Measurements from ENCODE around the gene PXDN. TPM values are rescaled to one million over a fixed set of nuclear protein-coding genes. Genes with fewer than 3 reads are reported as not detected.
"Not testable (repeated sequence)": the region's sequence is repeated elsewhere in the genome, so short reads cannot be mapped to it uniquely, and the experiment has no call there.

The PXDN gene
- total RNA-seq, 2 experiments from 2014 or later = 2.0 to 3.1 TPM

DNA sequence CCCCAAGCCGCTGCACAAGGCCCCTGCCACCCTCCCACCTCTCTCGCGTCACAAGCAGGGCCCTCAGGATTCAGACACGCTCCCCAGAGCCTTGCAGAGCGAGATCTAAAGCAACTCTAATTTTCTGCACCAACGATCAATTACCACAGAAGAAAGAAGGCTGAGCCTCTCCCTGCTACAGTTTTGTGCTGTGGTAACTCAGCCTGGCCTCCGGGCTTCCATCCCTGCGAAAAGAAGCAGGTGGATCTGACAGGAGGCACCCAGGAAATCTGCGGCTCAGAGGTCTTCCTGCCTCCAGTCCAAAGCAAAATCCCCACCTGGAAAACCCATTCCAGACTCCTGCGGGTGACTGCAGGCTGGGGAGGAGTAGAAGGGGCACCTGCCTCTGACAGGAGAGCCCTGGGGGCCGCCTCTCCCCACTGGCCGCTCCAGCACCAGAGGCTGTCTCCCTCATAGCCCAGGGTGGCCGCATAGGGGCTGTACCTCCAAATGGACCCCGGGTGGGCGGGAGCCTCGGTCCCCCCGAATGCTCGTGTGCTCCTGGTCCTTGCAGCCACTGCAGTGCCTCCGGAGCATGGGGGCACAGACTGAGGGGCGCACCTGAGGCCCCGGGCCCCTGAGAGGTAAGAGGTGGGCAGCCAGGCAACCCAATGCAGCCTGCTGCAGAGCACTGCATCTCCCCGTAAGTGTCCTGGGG lies 31.0 kb downstream of the PXDN start:
- Mint-ChIP-seq H3K27ac (no peak overlapping the region), H3K27me3 (no peaks in the 10 kb centered on the region), H3K4me3 (no peak overlapping the region), H3K36me3 (no peaks in the 10 kb centered on the region), H3K9me3 (ENCODE audit: low read depth) (no peaks in the 10 kb centered on the region), H3K4me1 (no peaks in the 10 kb centered on the region)
- ATAC-seq (no peak), DNase-seq (no peak)
- CTCF ChIA-PET = no interaction called here

DNA sequence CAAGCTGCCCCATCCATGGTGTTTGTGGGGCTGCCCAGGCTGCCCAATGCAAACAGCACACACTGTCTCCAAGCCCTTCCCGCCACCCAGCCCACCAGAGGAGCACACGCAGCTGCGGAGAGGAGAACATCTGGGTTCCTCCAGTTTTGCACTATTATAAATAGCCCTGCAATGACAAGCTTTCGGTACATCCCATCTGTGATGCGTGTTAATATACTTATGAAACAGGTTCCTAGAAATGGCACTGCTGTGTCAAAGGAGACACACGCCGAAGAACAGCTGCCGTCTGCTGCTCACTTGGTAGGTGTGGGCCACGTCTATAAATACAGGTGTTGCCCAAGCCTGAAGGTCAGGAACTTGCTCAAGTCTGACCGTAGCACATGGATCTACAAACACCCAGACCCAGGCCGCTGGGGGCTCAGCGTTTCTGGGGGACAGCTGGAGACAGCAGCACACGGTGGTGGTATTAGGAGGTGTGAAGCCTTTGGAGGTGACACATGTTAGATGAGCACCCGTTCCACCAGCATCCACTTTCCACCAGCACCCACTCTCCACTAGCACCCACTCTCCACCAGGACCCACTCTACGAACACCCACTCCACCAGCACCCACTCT lies 34.3 kb downstream of the PXDN start:
- DNase-seq (no peak), ATAC-seq (no peak)
- H3K4me3 Mint-ChIP-seq = no peak overlapping the region
- no peaks in the 10 kb centered on the region for H3K9me3 Mint-ChIP-seq (ENCODE audit: low read depth)
- no peaks in the 10 kb centered on the region for H3K36me3 Mint-ChIP-seq
- no peaks in the 10 kb centered on the region for H3K4me1 Mint-ChIP-seq
- CTCF ChIA-PET = no interaction called here
- H3K27ac Mint-ChIP-seq = no peak overlapping the region
- no peaks in the 10 kb centered on the region for H3K27me3 Mint-ChIP-seq

DNA sequence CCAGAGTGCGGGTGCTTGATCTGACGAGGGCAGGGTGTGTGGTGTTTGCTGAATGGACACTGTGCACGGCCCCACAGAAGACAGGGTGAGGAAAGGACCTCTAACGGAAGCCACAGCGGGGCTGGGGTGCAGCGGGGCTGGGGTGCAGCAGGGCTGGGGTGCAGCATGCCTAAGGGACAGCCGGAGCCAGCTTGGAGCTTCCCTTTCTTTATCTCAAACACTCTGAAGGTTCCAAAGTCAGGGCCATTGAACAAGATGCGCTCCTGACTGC lies 35.0 kb downstream of the PXDN start:
- Mint-ChIP-seq H3K27ac (no peak overlapping the region), H3K36me3 (no peaks in the 10 kb centered on the region)
- no peak for ATAC-seq

DNA sequence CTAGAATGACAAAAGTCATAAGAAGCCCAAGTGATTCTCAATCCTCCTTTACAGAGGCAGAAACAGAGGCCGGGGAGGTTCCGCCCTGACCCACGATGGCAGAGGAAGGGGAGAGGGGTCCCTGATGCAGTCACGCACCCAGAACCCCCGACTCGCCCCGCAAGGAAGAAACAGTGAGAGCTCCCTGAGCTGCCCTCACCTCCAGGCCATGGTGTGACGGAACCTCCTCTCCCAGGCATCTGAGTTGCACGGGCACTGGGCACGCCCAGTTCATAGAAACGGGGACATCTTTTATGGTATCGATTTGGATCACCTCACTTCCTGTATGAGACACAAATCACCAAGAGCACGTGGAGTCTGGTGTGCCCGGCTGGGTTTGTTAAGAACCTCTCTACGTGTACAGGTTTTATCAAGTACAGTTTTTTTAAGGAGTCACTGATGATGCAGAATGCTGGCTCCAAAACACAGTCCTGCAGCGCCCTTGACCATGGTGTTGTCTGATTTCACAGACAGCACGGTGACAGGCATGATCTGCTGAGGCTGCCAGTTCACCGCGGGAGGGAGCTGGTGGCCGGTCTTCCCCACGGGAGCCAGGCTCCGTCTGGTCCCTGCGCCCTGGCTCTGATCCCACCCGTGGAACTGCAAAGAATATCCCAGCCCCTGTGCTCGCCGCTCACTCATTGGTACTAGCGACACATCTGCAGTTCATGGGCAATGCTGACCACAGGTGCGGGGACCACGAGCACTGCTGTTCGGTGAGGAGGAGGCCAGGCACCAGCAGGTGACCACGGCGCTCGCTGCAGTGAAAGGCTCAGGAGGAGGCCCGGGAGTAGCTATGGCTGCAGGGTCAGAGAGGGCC lies 35.6 kb downstream of the PXDN start:
- CTCF ChIA-PET = no interaction called here
- H3K27ac Mint-ChIP-seq = no peak overlapping the region
- H3K4me3 Mint-ChIP-seq = no peak overlapping the region
- no peaks in the 10 kb centered on the region for H3K4me1 Mint-ChIP-seq
- H3K27me3 Mint-ChIP-seq = no peaks in the 10 kb centered on the region
- no peaks in the 10 kb centered on the region for H3K9me3 Mint-ChIP-seq (ENCODE audit: low read depth)
- peak; percentile 21 for DNase-seq
- ATAC-seq = no peak
- no peaks in the 10 kb centered on the region for H3K36me3 Mint-ChIP-seq

More for the DNA sequence above, 35.0 kb downstream of the PXDN start:
- CTCF ChIA-PET = no interaction called here
- no peak for DNase-seq
- Mint-ChIP-seq H3K4me1 (no peaks in the 10 kb centered on the region), H3K9me3 (ENCODE audit: low read depth) (no peaks in the 10 kb centered on the region), H3K4me3 (no peak overlapping the region), H3K27me3 (no peaks in the 10 kb centered on the region)

DNA sequence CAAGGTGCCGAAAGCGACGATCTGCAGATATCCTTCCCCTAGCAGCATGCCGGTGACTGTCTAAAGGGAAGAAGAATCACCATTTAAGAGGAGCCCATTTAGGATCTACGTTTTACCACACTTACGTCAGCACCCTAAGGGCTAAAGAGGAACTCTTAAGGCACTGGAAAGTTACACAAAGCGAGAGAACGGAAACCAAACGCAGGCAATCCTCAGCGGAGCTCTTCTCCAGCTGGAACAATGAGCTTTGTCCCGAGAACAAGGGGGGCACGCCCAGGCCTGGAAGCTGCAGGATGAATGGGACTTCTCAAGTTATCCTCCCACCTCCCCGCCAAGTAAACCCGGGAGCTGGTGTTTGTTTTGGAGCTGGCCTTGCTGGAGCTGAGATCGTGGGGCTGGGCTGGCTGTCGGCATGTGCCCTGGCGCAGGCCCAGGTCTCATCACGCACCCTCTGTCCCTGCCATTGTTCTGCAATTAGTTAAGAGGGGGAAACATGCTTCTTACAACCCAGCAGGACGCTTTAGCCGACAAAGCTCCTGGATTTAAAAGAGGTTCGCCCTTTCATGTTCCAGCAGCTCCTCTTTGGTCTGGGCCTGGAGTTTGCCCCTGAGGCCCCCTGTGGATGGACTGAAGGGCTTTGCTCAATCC lies 36.4 kb downstream of the PXDN start:
- H3K27me3 Mint-ChIP-seq = no peaks in the 10 kb centered on the region
- H3K4me1 Mint-ChIP-seq = no peaks in the 10 kb centered on the region
- DNase-seq (no peak), ATAC-seq (no peak)
- CTCF ChIA-PET = no interaction called here
- no peak overlapping the region for H3K27ac Mint-ChIP-seq
- H3K9me3 Mint-ChIP-seq (ENCODE audit: low read depth) = no peaks in the 10 kb centered on the region
- no peak overlapping the region for H3K4me3 Mint-ChIP-seq
- no peaks in the 10 kb centered on the region for H3K36me3 Mint-ChIP-seq

DNA sequence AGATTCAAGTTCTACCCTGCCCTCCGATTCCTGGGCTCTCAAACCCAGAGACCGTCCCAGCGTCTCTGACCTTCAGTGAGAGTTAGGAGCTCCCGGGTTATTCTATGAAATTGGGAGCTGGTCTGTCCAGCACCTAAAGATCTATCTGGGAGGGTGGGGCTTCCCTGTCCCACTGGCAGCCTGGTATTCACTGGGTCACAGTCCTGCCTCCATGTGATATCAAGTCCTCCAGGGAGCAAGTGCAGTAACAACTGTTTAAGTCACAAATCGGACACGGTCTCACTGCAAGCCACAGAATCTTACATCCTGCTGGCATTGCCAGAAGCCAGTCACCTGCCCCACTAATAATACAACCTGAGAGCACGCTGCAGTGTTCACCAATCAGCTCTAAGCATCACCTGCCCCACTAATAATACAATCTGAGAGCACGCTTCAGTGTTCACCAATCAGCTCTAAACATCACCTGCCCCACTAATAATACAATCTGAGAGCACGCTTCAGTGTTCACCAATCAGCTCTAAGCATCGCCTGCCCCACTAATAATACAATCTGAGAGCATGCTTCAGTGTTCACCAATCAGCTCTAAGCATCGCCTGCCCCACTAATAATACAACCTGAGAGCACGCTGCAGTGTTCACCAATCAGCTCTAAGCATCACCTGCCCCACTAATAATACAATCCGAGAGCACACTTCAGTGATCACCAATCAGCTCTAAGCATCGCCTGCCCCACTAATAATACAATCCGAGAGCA lies 38.0 kb downstream of the PXDN start:
- ATAC-seq; DNase-seq; CTCF ChIA-PET; H3K27me3 Mint-ChIP-seq; H3K4me1 Mint-ChIP-seq; H3K9me3 Mint-ChIP-seq (ENCODE audit: low read depth); H3K4me3 Mint-ChIP-seq; H3K36me3 Mint-ChIP-seq; H3K27ac Mint-ChIP-seq: not testable (repeated sequence)

DNA sequence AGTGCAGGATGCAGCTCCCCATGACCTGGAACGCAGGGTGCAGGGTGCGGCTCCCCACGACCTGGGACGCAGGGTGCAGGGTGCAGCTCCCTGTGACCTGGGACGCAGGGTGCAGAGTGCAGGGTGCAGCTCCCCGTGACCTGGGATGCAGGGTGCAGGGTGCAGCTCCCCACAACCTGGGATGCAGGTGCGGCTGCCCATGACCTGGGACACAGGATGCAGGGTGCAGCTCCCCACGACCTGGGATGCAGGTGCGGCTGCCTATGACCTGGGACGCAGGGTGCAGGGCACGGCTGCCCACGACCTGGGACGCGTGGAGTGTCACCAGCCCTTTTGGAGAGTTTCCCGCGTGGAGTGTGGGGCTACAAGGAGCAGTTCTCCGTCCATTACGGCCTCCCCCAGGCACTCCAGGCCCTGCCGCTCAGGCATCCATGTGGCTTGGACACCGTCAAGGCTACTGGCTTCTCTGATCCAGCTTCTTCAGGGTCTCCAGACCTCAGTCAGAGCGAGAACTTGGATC lies 38.7 kb downstream of the PXDN start:
- Mint-ChIP-seq H3K4me1 (no peaks in the 10 kb centered on the region), H3K27ac (no peak overlapping the region), H3K27me3 (no peaks in the 10 kb centered on the region), H3K9me3 (ENCODE audit: low read depth) (no peaks in the 10 kb centered on the region), H3K4me3 (no peak overlapping the region), H3K36me3 (no peaks in the 10 kb centered on the region)
- DNase-seq (no peak), ATAC-seq (no peak)
- CTCF ChIA-PET = no interaction called here

DNA sequence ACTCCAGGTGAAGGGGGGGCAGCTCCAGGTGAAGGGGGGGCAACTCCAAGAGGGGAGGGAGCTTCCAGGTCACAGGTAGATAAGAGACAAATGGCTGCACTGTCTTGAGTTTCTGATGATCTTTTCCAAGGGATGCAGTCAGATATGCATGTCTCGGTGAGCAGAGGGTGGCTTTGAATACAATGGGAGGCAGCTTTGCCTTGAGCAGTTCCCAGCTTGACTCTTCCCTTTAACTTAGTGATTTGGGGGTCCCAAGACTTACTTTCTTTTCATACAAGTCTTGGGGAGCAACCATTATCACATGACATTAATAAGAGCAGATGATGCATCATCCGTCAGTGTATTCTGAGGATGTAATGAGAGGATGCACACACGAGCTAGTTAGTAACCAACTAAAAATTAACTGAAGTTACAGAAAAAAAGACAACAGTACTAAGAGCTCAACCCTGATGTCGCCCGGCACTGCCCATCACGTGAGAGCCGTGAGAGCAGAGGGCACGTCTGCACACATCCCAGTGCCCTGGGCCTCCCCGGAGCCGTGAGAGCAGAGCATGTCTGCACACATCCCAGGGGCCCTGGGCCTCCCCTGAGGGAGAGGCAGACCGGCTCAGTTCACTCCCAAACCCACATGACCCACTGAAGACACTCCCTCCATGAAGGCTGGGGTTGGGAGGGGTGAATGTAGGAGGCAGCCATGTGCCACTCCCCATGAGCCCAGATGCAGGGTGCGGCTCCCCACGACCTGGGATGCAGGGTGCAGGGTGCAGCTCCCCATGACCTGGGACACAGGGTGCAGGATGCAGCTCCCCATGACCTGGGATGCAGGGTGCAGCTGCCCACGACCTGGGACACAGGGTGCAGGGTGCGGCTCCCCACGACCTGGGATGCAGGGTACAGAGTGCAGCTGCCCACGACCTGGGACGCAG lies 39.4 kb downstream of the PXDN start:
- no peak overlapping the region for H3K27ac Mint-ChIP-seq
- DNase-seq (no peak), ATAC-seq (no peak)
- no peaks in the 10 kb centered on the region for H3K4me1 Mint-ChIP-seq
- no peaks in the 10 kb centered on the region for H3K27me3 Mint-ChIP-seq
- CTCF ChIA-PET = no interaction called here
- no peaks in the 10 kb centered on the region for H3K9me3 Mint-ChIP-seq (ENCODE audit: low read depth)
- no peak overlapping the region for H3K4me3 Mint-ChIP-seq
- H3K36me3 Mint-ChIP-seq = no peaks in the 10 kb centered on the region

DNA sequence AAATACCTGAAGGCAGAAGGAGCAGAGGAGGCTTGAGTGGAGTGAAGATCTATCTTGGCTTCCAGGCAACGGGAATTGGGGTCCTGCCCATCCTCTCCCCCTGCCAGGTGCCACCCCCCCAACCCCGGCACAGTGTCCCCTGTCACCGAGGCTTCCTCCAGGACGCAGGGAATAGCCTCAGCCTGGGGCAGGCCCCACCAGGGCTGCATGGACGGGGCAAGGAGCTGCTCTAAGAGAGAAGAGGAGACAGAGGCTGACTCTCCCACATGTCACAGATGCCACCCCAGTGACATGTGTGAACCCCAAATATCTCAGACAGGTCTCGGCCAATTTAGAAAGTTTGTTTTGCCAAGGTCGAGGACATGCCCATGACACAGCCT lies 42.1 kb downstream of the PXDN start:
- Mint-ChIP-seq H3K4me3 (no peak overlapping the region), H3K9me3 (ENCODE audit: low read depth) (no peaks in the 10 kb centered on the region), H3K27me3 (no peaks in the 10 kb centered on the region), H3K27ac (no peak overlapping the region), H3K36me3 (no peaks in the 10 kb centered on the region), H3K4me1 (no peaks in the 10 kb centered on the region)
- CTCF ChIA-PET = no interaction called here
- ATAC-seq (no peak), DNase-seq (no peak)

DNA sequence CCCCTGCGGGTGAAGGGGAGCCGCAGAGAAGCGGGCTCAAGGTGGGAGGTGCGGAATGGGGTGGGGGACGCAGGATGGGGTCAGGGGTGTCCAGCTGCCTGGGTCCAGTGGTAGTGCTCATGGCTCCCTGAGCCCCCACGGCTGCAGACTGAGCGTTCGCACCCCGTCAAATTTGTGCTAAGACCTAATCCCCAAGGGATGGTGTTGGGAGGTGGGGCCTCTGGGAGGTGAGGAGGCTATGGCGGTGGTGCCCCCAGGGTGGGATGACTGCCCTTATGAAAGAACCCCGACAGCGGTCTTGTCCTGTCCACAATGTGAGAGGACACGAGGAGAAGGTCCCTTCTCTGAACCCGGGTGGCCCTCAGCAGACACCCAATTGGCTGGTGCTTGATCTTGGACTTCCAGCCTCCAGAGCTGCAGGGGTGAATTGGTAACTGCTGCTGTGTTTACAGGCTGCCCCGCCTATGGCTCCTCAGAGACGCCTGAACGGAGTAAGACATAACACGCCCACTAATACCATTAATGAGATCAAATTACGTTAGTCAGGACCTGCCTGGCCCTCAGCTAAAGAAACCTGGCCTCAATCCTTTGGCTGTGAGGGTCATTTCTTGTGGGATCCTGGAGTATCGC lies 42.6 kb downstream of the PXDN start:
- Mint-ChIP-seq H3K27ac (no peak overlapping the region), H3K9me3 (ENCODE audit: low read depth) (no peaks in the 10 kb centered on the region), H3K36me3 (no peaks in the 10 kb centered on the region), H3K4me3 (no peak overlapping the region), H3K27me3 (no peaks in the 10 kb centered on the region), H3K4me1 (no peaks in the 10 kb centered on the region)
- no peak for ATAC-seq
- DNase-seq = no peak
- CTCF ChIA-PET = no interaction called here

DNA sequence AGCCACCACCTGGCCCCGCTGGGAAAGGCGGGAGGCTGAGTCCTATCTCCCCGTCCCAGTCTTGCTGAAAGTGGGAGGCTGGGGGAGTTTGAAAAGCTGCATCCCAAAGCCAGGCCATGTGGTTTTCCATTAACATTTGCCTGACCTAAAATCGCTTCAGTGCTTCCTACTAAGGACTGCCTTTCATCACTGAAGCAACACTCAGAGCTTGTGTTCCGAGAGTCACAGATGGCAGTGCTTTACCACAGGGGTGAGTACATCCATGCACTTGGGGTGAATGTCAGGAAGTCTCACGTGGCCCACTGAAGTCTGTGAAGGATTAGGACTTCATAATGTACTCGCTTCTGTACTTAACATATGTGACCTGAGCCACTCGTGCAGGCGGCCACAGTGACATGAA lies 43.3 kb downstream of the PXDN start:
- H3K4me3 Mint-ChIP-seq = no peak overlapping the region
- no peaks in the 10 kb centered on the region for H3K36me3 Mint-ChIP-seq
- DNase-seq (no peak), ATAC-seq (no peak)
- no peaks in the 10 kb centered on the region for H3K9me3 Mint-ChIP-seq (ENCODE audit: low read depth)
- CTCF ChIA-PET = no interaction called here
- no peaks in the 10 kb centered on the region for H3K27me3 Mint-ChIP-seq
- no peaks in the 10 kb centered on the region for H3K4me1 Mint-ChIP-seq
- H3K27ac Mint-ChIP-seq = no peak overlapping the region

DNA sequence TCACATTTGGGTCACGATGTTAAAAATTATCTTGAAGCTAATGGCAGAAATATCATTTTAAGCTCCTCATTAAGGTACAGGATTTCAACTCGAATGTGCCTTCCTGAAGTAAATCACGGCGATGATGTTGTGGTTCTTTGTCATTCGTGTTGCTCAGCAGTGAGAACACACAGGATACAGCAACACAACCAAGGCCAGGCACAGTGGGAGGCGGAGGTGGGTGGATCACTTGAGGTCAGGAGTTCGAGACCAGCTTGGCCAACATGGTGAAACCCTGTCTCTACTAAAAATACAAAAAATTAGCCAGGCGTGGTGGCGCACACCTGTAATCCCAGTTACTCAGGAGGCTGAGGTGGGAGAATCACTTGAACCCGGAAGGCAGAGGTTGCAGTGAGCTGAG lies 43.9 kb downstream of the PXDN start:
- H3K4me1 Mint-ChIP-seq; DNase-seq; H3K27ac Mint-ChIP-seq; H3K36me3 Mint-ChIP-seq; H3K4me3 Mint-ChIP-seq; ATAC-seq; H3K27me3 Mint-ChIP-seq; H3K9me3 Mint-ChIP-seq (ENCODE audit: low read depth); CTCF ChIA-PET: not testable (repeated sequence)
